Activated naive CD4-positive, alpha-beta T cell (primary cell): ENCODE data around the gene LRRC49.

Experiments used
- DNase-seq, 4 experiments: peaks; one replicate each; lab custom pipeline; 2025; lab: John Stamatoyannopoulos, UW

Gene LRRC49

DNA sequence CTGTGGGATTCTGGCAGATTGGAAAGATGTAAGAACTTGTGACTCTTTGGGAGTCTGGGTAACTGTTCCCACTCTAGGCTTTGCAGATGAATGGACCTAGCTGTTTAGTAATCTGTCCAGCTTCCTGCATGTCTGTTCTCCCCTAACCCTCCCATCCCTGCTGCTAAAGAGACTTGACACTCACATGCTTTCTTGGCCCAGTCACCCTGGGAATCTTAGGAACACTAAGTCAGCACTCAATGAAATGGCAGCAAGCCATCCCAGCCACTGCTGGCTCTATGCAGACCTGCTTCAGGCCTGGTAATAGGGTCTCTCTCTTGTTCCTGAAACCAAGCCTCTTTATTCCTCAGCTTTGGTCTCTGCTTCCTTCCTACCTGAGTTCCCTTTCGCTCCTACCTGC is 158.9 kb downstream of the LRRC49 start:
- DNase-seq, result no peak

GRCh38 chr15:71052356-71052755 is 159.7 kb downstream of the LRRC49 start:
- no peak for DNase-seq

DNA sequence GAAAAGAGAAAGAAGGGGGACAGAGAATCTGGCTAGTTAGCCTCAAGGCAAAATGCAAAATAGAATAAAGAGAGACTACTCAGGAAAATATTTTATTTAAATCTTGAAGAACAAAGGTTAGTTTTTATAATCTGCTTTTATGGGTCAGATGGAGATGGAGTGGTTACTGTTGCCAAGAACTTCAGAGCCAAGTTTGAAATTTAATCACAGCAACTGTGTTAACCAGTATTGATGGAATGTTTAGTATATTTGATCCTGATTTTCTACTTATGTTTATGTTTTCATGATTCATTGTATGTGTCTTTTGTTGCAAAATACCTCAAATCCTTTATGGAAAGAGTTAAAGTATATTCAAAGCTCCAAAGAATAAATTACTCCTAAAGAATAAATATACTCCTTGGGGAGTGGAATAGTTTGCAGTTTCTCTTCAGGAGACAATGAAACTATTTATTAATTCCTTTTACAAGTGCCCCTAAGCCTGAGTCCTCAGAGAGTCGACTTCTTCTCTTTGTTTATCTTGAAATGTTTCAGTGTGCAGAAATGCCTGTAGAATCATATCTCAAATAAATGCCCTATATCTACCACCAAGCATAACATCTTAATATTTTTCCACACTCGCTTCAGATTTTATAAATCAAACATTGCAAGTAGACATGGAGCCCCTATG is 161.8 kb downstream of the LRRC49 start:
- DNase-seq, result no peak

GRCh38 chr15:71055461-71055860 is 162.8 kb downstream of the LRRC49 start:
- no peak for DNase-seq

GRCh38 chr15:71056111-71056510 is 163.5 kb downstream of the LRRC49 start:
- DNase-seq, result no peak

DNA sequence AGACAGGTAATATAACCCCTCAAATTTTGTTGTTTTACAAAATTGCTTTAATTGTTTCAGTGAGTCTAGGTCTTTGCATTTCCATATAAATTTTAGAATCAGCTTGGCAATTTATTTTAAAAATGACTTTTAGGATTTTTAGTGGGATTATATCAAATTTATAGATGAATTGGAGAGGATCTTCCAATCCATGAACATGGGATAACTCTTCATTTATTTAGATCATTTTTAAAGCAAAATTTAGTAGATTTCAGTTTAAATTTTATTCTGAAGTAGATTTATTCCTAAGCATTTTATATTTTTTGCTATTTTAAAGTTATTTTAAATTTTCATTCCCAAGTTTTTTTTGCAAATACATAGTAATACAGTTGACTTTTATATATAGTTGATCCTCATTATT is 164.5 kb downstream of the LRRC49 start:
- DNase-seq, result no peak

- no peak for DNase-seq
These were observed 165.0 kb downstream of the LRRC49 start for GRCh38 chr15:71057581-71057980.

GRCh38 chr15:71060983-71061382 is 168.4 kb downstream of the LRRC49 start:
- no peak for DNase-seq

DNA sequence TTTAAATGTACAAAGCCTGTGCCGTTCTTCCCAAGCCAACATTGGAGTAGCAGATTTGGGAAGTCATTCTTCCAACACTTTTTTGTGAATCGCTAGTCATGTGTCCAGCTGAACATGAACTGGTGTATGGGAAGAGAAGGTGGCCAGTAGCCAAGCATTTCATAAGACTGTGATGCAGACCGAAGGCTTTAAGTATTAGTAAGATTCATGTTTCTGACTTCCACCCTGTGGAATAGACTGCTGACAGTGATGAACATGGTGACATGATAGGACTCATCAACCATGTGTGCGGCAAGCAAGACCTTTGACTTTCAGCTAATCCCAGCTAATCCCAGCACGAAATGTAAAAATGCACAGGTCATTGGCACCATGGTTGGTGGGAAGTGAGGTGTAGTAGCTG is 174.4 kb downstream of the LRRC49 start:
- DNase-seq, result no peak

DNA sequence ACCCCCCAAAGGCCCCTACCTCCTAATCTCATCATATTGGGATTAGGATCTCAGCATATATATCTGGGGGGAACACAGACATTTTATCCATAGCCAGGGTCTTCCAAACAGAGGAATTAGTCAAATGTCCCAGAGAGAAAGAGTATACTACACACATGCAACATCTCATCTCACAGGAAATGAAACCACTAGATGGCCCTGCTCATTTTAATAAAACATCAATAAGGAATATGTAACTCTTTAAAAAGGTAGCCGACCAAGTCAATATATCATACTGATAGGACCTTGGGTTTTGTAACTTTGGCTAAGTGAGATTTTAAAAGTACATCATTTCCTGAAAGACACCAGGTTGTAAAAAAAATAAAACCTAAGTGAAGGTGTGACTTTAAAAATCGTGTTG is 177.1 kb downstream of the LRRC49 start:
- no peak for DNase-seq

DNA sequence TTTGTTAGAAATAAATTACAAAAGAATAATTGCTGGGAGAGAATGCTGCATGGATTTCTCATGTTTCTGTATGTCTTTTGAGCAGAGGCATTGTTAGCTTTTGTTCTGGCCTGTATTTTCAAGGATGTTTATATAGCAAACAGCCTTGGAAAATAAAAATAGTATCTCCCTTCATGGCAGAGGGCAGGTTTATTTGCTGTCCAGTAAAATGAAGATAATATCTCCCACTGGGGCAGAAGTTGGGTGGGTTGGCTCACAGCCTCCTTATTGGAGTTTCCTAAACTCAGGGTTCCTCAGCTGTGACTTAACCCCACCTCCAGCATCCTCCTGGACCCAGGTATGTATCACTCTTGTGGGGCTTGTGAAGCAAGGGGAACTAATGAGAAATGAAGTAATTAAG is 178.9 kb downstream of the LRRC49 start:
- DNase-seq, result no peak

GRCh38 chr15:71072423-71072822 is 179.8 kb downstream of the LRRC49 start:
- no peak for DNase-seq

GRCh38 chr15:71078506-71079207 is 186.0 kb downstream of the LRRC49 start:
- DNase-seq, result no peak

GRCh38 chr15:71079208-71080044 is 186.8 kb downstream of the LRRC49 start:
- DNase-seq, result no peak

DNA sequence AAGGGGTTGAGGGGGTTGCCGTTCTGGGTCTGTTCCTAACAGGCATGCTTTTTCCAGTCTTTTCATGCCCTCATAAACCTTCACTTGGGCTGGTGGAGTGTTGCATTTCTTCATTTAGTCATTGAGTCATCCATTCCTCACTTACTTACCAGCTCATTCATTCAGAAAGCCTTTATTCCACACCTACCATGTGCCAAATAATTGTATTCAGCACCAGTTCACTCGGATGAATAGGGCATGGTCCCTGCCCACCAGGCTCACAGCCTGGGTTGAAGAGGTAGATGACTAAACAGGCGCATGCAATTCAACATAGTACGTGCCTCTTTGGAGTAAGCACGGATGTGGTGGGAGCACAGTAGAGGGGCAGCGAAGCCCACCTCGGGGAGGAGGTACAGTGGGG is 187.5 kb downstream of the LRRC49 start:
- DNase-seq, result no peak

DNA sequence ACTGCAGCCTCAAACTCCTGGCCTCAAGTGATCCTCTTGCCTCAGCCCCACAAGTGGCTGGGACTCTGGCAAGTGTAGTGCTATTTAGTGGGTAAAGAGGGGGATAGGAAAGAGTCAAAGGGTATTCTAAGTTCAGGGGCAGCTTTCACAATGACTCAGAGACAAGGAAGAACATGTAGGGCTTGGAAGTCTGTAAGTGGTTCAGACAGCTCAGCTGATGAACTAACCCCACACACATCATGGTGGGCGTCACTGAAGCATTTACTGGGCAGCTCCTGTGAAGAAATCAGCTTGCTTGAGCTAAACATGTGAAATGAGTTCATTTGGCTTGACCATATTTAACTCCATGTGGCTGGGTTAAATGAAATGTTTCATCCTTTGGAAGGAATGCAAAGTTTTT is 188.1 kb downstream of the LRRC49 start:
- no peak for DNase-seq

- no peak for DNase-seq
These were observed 190.2 kb downstream of the LRRC49 start for GRCh38 chr15:71082803-71083202.

DNA sequence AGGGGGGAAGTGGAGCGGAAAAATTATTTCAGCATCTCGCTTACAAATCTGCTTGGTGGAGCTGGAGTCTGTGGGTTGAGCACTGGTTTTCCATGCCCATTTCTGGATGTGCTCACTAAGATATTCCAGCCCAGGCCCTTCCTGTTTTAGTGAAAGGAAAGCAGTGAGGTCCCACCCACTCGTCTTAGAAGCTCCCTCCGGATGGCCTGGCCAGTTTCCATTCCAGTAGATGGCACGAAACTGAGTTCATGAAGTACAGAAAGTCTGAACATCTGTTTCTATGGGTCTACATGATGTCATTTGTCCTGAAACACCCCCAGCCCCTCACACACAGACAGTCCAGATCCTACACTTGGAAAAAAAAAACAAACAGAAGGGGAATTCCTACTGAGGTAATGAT is 190.7 kb downstream of the LRRC49 start:
- DNase-seq, result no peak

GRCh38 chr15:71084264-71084663 is 191.6 kb downstream of the LRRC49 start:
- no peak for DNase-seq

GRCh38 chr15:71085809-71086208 is 193.2 kb downstream of the LRRC49 start:
- no peak for DNase-seq

DNA sequence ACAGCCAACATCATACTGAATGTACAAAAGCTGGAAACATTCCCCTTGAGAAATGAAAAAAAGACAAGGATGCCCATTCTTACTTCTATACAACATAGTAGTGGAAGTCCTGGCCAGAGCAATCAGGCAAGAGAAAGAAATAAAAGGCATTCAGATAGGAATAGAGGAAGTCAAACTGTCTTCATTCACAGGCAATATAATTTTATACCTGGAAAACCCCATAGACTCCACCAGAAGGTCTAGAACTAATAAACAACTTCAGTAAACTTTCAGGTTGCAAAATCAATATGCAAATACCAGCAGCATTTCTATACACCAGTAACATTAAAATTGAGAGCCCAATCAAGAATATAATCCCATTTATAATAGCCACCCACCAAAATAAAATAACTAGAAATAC is 195.5 kb downstream of the LRRC49 start:
- DNase-seq, result no peak

- DNase-seq, result no peak
These were observed 196.1 kb downstream of the LRRC49 start for GRCh38 chr15:71088683-71089082.

DNA sequence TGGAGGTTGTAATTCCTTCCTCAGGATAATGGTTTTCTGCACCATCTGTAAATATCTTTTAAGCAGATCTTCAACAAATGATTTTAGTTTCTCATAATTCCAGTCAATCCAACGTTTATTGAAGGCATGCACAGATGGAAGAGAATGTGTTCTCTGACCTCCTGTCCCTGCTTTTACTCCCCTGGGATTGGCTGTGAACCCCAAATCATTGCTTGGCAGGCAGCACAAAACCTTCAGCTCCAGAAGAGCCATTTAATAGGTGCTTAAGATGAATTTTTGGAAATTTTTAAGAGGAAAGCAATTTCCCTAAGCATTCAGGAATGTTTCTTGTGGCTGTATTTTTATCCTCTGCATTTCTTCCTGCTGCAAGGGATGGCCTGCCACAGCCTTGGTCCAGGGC is 197.2 kb downstream of the LRRC49 start:
- no peak for DNase-seq
